K562 (cell line): Measurements from ENCODE around the gene COQ10B. TPM values are rescaled to one million over a fixed set of nuclear protein-coding genes. Genes with fewer than 3 reads are reported as not detected.

ENCODE experiments used
- ATAC-seq: fragments of 200-7000 bp; cut with Tn5 transposase; 3 replicates; pipeline ENCODE4 v1.9.1; 2020; ENCODE audit warnings: moderate library complexity
- BruUV-seq: library from RNA; stranded (reverse); fragments of 400-500 nt; replicated peaks from 2 replicates; lab custom pipeline; 2021; lab: Mats Ljungman, UMichigan
- CTCF ChIA-PET: fragments of 300-600 bp; formaldehyde crosslinking; extraction: SDS; loops from one replicate; lab custom pipeline; 2021; ENCODE audit warnings: low intra/inter-chr PET ratio; lab: Yijun Ruan, JAX
- POLR2A ChIA-PET: fragments of 300-600, 350-650 bp; sonication (Branson Sonifier 250); formaldehyde crosslinking; extraction: SDS; loops from one replicate; lab custom pipeline; 2021; ENCODE audit warnings: antibody characterized with exemption, inconsistent platforms; lab: Yijun Ruan, JAX
- DNase-seq, 4 experiments: peaks; one replicate each; pipeline versions ENCODE4 v3.0.0 to v3.0.0-alpha.2; 2011 to 2018; ENCODE audit warnings: low spot score in 3 of 4, mixed read lengths in 3 of 4; ENCODE audit errors: extremely low read depth in 1 of 4
- FAIRE-seq: peaks from 2 replicates; lab custom pipeline; 2011; peaks lifted over from hg19 to GRCh38; lab: Jason Lieb, UNC
- H2AFZ ChIP-seq: 2 replicates; pipeline ENCODE4 v1.6.0; 2011; ENCODE audit warnings: low read depth, low read length, control low read depth, inconsistent platforms
- H3K27ac ChIP-seq: fragments of 200-600 bp; 3 replicates; pipeline ENCODE4 v1.8.0; 2011; ENCODE audit warnings: low read depth, mild to moderate bottlenecking, control low read depth, inconsistent platforms, low read length, moderate library complexity, mixed read lengths; ENCODE audit errors: extremely low read depth
- H3K27me3 ChIP-seq, 2 experiments: fragments of 300-600 bp in 1 of 2; 2 replicates in 1 of 2; 3 replicates in 1 of 2; pipeline versions ENCODE4 v1.6.0 to v1.8.0; 2011; ENCODE audit warnings: inconsistent platforms in 2 of 2, low read length in 2 of 2, mild to moderate bottlenecking in 1 of 2, mixed read lengths in 1 of 2, moderate library complexity in 1 of 2; ENCODE audit not compliant: control insufficient read depth in 2 of 2, insufficient read depth in 2 of 2
- H3K36me3 ChIP-seq: fragments of 300-600 bp; 3 replicates; pipeline ENCODE4 v1.8.0; 2011; ENCODE audit warnings: mild to moderate bottlenecking, low read length, inconsistent platforms; ENCODE audit not compliant: control insufficient read depth, insufficient read depth
- H3K4me1 ChIP-seq, 2 experiments: fragments of 200-600 bp in 1 of 2; replicated peaks in 1 of 2; 2 replicates in 1 of 2; 3 replicates in 1 of 2; pipeline versions ENCODE4 v1.5.1 to v1.8.0; 2011; ENCODE audit warnings: inconsistent platforms in 2 of 2, low read length in 2 of 2, mild to moderate bottlenecking in 1 of 2, mixed read lengths in 1 of 2, moderate library complexity in 1 of 2; ENCODE audit not compliant: control insufficient read depth in 2 of 2, insufficient read depth in 2 of 2
- H3K4me2 ChIP-seq: 2 replicates; pipeline ENCODE4 v1.6.1; 2011; ENCODE audit warnings: low read length, control low read depth, inconsistent platforms, mixed read lengths; ENCODE audit not compliant: insufficient read depth
- H3K4me3 ChIP-seq: fragments of 200-600 bp; sonication (generic), shearing (Covaris generic); 2 replicates; pipeline ENCODE4 v1.5.1; 2016; ENCODE audit warnings: control low read depth, inconsistent platforms
- H3K79me2 ChIP-seq: fragments of 200-600 bp; 3 replicates; pipeline ENCODE4 v1.8.0; 2011; ENCODE audit warnings: low read length, inconsistent platforms; ENCODE audit not compliant: control insufficient read depth, insufficient read depth
- H3K9ac ChIP-seq, 2 experiments: 2 replicates each; pipeline versions ENCODE4 v1.6.0 to v1.6.1; 2011; ENCODE audit warnings: low read depth in 2 of 2, low read length in 2 of 2, control low read depth in 1 of 2, inconsistent platforms in 1 of 2, mild to moderate bottlenecking in 1 of 2, mixed read lengths in 1 of 2; ENCODE audit not compliant: insufficient read depth in 1 of 2
- H3K9me1 ChIP-seq: one replicate; pipeline ENCODE4 v1.6.0; 2011; ENCODE audit warnings: inconsistent platforms, mild to moderate bottlenecking, low read length, moderate library complexity; ENCODE audit not compliant: control insufficient read depth, insufficient read depth
- H3K9me3 ChIP-seq: replicated peaks from 2 replicates; pipeline ENCODE4 v1.5.1; 2011; ENCODE audit warnings: low read depth, low read length, inconsistent platforms; ENCODE audit not compliant: control insufficient read depth, insufficient read depth
- H4K20me1 ChIP-seq: replicated peaks from 2 replicates; pipeline ENCODE4 v1.6.1; 2011; ENCODE audit warnings: low read length, inconsistent platforms, mixed read lengths; ENCODE audit not compliant: control insufficient read depth, insufficient read depth
- CREBBP ChIP-seq: IDR thresholded peaks from one replicate; pipeline ENCODE4 v1.6.1; 2012; ENCODE audit warnings: low read depth, mild to moderate bottlenecking, control low read depth, inconsistent platforms, low read length
- ELF4 ChIP-seq: fragments of 450-650 bp; formaldehyde crosslinking; IDR thresholded peaks from 2 replicates; pipeline ENCODE4 v1.4.0; 2022; ENCODE audit warnings: missing genetic modification characterization
- EP400 ChIP-seq: fragments of 450-650 bp; IDR thresholded peaks from 2 replicates; pipeline ENCODE4 v1.6.1; 2017; ENCODE audit warnings: antibody characterized with exemption, mild to moderate bottlenecking, moderate library complexity
- FUS ChIP-seq: fragments of 200-400 bp; formaldehyde crosslinking; optimal IDR thresholded peaks from 2 replicates; pipeline ENCODE3; 2017; ENCODE audit warnings: low read depth, low read length
- HNRNPK ChIP-seq: fragments of 200-400 bp; formaldehyde crosslinking; IDR thresholded peaks from one replicate; pipeline ENCODE4 v1.6.1; 2018; ENCODE audit warnings: mild to moderate bottlenecking, low read depth, low read length; ENCODE audit not compliant: poor library complexity, severe bottlenecking
- KAT7 ChIP-seq: sonication (generic); formaldehyde crosslinking; IDR thresholded peaks from 2 replicates; pipeline ENCODE4 v1.8.0; 2022; ENCODE audit warnings: missing genetic modification reagents, mild to moderate bottlenecking, borderline replicate concordance
- NCOR1 ChIP-seq: fragments of 450-650 bp; IDR thresholded peaks from 2 replicates; pipeline ENCODE4 v1.6.1; 2016; ENCODE audit warnings: mild to moderate bottlenecking, moderate library complexity
- NEUROD1 ChIP-seq: fragments of 150-350 bp; IDR thresholded peaks from 2 replicates; pipeline ENCODE4 v1.6.1; 2014; ENCODE audit warnings: borderline replicate concordance, low read length, low read depth; ENCODE audit not compliant: partially characterized antibody
- POLR2AphosphoS5 ChIP-seq: IDR thresholded peaks from 2 replicates; pipeline ENCODE4 v1.6.1; 2011; ENCODE audit warnings: mild to moderate bottlenecking, low read depth, low read length, moderate library complexity; ENCODE audit not compliant: control insufficient read depth, insufficient read depth
- POLR2H ChIP-seq: IDR thresholded peaks from 2 replicates; pipeline ENCODE4 v1.6.1; 2016; ENCODE audit warnings: missing genetic modification characterization, low read depth, mild to moderate bottlenecking, control low read depth, missing compliant biosample characterization, moderate library complexity
- SRSF1 ChIP-seq: fragments of 200-400 bp; formaldehyde crosslinking; IDR thresholded peaks from 2 replicates; pipeline ENCODE4 v1.6.1; 2017; ENCODE audit warnings: mild to moderate bottlenecking, low read depth, low read length, moderate library complexity
- SRSF9 ChIP-seq: fragments of 200-400 bp; formaldehyde crosslinking; IDR thresholded peaks from 2 replicates; pipeline ENCODE4 v1.6.1; 2017; ENCODE audit warnings: low read depth, low read length, borderline replicate concordance
- TAF15 ChIP-seq: fragments of 200-400 bp; formaldehyde crosslinking; IDR thresholded peaks from 2 replicates; pipeline ENCODE4 v1.6.1; 2017; ENCODE audit warnings: mild to moderate bottlenecking, low read depth, low read length, moderate library complexity
- TBP ChIP-seq: optimal IDR thresholded peaks from 2 replicates; pipeline ENCODE3; 2011; ENCODE audit warnings: low read depth, low read length, improper control_type of control experiment
- TCF7 ChIP-seq: sonication (generic); IDR thresholded peaks from 2 replicates; pipeline ENCODE4 v1.6.1; 2016; ENCODE audit warnings: antibody characterized with exemption, borderline replicate concordance
- TRIM24 ChIP-seq, 2 experiments: fragments of 450-650 bp; IDR thresholded peaks; 2 replicates each; pipeline ENCODE4 v1.6.1; 2016
- ZEB2 ChIP-seq: fragments of 450-650 bp; IDR thresholded peaks from 2 replicates; pipeline ENCODE4 v1.6.1; 2016
- ZNF354B ChIP-seq: fragments of 250-450 bp; sonication (Bioruptor Pico); IDR thresholded peaks from 2 replicates; pipeline ENCODE4 v1.4.0; 2020
- ZNF589 ChIP-seq: fragments of 200-800 bp; sonication (Bioruptor generic); IDR thresholded peaks from 2 replicates; pipeline ENCODE4 v1.6.1; 2016; ENCODE audit warnings: low read depth, missing genetic modification characterization, missing compliant biosample characterization
- ZNF695 ChIP-seq: fragments of 450-650 bp; formaldehyde crosslinking; IDR thresholded peaks from 2 replicates; pipeline ENCODE4 v1.4.0; 2020; ENCODE audit warnings: mild to moderate bottlenecking, moderate library complexity
- WGBS: fragments of 100-300 bp; shearing (Covaris generic); methylation state at CpG from one replicate; pipeline ENCODE4 v1.1.6; 2016; ENCODE audit warnings: low coverage, mixed read lengths; ENCODE audit not compliant: insufficient coverage; ENCODE audit errors: missing lambda C conversion rate; 5-methylcytosine and 5-hydroxymethylcytosine counted together
- in situ Hi-C: fragments of 300-500 bp; cut with MboI; formaldehyde crosslinking; loops from 4 replicates; pipeline ENCODE4 v1.15.0; 2018; ENCODE audit warnings: inconsistent platforms, mixed read lengths
- intact Hi-C: fragments of 100-400 bp; cut with micrococcal nuclease; formaldehyde crosslinking; loops from 2 replicates; pipeline ENCODE4 v1.14.2; 2022
- polyA plus RNA-seq, 8 experiments: library from polyadenylated mRNA; depleted of rRNA in 4 of 8; stranded (reverse) in 5 of 8; unstranded in 3 of 8; fragments of >200 nt; fragmentation: Nextera tagmentation in 2 of 8; fragmentation: Illumina TruSeq in 1 of 8; extraction: Ambion mirVana in 2 of 8; extraction: Trizol in 1 of 8; gene quantifications; 2 replicates each; pipeline versions ENCODE4 v1.2.1 to v1.2.3, GENCODE V29; 2011 to 2014; ENCODE audit warnings: inconsistent platforms in 1 of 8, missing spikeins in 1 of 8
- total RNA-seq, 7 experiments: library from RNA; depleted of rRNA in 6 of 7; stranded (reverse); fragments of >200 nt in 6 of 7; fragmentation: Illumina TruSeq in 2 of 7; extraction: Trizol in 2 of 7; gene quantifications; 2 replicates each; pipeline versions ENCODE4 v1.2.1 to v1.2.3, GENCODE V29; 2011 to 2021; ENCODE audit warnings: low replicate concordance in 1 of 7
- TF ChIP-seq, protein P1 (sequence below): IDR thresholded peaks from 2 replicates; pipeline ENCODE4 v1.6.1; 2011; ENCODE audit not compliant: insufficient read length; ENCODE audit errors: extremely low read depth
- TF ChIP-seq, protein P2 (sequence below): fragments of 250-450 bp; sonication (Bioruptor Pico); IDR thresholded peaks from 2 replicates; pipeline ENCODE4 v1.9.0; 2021; ENCODE audit warnings: mild to moderate bottlenecking

Gene COQ10B
- total and polyA plus RNA-seq, 9 of the 15 experiments (the other 6 are each of a cell fraction or from before 2014, with no cell fraction given) = 3.1 to 13.1 (median 7.7) TPM

DNA sequence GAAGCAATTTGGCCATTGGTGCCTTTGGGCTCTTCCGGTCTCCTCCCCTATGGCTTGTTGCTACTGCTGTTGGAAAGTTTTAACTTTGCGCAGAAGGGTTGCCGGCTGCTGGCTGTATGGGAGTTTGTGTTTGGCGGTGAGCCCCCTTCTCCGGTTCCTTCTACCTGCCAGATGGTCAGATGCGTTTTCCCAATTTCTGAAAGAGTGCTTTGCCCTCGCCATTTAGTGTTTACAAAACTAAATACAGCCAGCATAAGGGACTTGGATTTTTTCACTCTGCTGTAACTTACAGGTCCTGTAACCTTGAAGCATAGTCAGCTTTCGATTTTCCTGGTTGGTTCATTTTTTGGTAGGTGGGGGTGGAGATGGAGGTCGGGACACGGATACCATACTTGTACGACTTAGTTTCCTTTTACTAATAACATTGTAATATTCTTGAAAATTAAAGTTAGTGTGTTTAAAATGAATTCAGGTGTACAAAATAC lies 604 bp downstream of the COQ10B start:
- Histone ChIP-seq H2AFZ (peak overlapping the region; percentile 82), H3K9me1 (no peaks in the 10 kb centered on the region), H3K79me2 (peaks cover 50% of the 10 kb centered on the region), H3K4me3 (peak overlapping the region; percentile 97), H3K9ac (peak overlapping the region; percentile 98 to 99), H3K9me3 (no peaks in the 10 kb centered on the region), H3K27ac (peak overlapping the region; percentile 99), H3K4me2 (peak overlapping the region; percentile 96), H4K20me1 (no peaks in the 10 kb centered on the region), H3K36me3 (peaks cover 4% of the 10 kb centered on the region; the same call in 1 of the 3 replicates), H3K4me1 (peaks cover 0 to 3% of the 10 kb centered on the region in 2 experiments; a peak in 3 of 5 replicates), H3K27me3 (no peaks in the 10 kb centered on the region)
- peak; percentile 70 for ATAC-seq
- POLR2A ChIA-PET = interaction anchor here (0.9 to 2.2 kb wide), 5 partner anchors 11 to 45 kb away, joined by 6 to 10 read pairs (median 9); partner anchors contain the start of gene HSPD1
- no TSS peak for BruUV-seq
- CTCF ChIA-PET = no interaction called here
- in situ Hi-C loops (no loop called here), intact Hi-C loops (loop anchor here (1.0 to 5.0 kb wide), 3 partner anchors 19 to 143 kb away; partner anchors contain the start of gene SF3B1)
- 0% methylated on average over 6 of the region's 11 CpGs for WGBS
- FAIRE-seq = no peak
- peak; percentile 11 to 82 (median 40) for DNase-seq
- TF ChIP-seq POLR2H (tag) (peak; percentile 51; the same call in 1 of the 2 replicates), TBP (peak; percentile 24), FUS (no peak), KAT7 (CRISPR knock-in tag) (no peak), NEUROD1 (no peak), TCF7 (no peak), HNRNPK (no peak), TRIM24 (IDR thresholded peaks at IDR 0.05) (no peak), SRSF9 (no peak), ELF4 (CRISPR knock-in tag) (no peak), EP400 (peak; percentile 73), POLR2AphosphoS5 (0 out of 2 replicates have a peak, but pooled peaks have one; percentile 26), TAF15 (no peak), NCOR1 (no peak), CREBBP (no peak), ZNF695 (CRISPR knock-in tag) (no peak), ZNF354B (no peak), SRSF1 (no peak), ZNF589 (CRISPR knock-in tag) (0 out of 2 replicates have a peak, but pooled peaks have one; percentile 17), ZEB2 (no peak)
- TF ChIP-seq, protein P1, sequence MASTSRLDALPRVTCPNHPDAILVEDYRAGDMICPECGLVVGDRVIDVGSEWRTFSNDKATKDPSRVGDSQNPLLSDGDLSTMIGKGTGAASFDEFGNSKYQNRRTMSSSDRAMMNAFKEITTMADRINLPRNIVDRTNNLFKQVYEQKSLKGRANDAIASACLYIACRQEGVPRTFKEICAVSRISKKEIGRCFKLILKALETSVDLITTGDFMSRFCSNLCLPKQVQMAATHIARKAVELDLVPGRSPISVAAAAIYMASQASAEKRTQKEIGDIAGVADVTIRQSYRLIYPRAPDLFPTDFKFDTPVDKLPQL = no peak
- TF ChIP-seq, protein P2, sequence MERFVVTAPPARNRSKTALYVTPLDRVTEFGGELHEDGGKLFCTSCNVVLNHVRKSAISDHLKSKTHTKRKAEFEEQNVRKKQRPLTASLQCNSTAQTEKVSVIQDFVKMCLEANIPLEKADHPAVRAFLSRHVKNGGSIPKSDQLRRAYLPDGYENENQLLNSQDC (CRISPR knock-in tag) = no peak
